Osteocyte (in vitro differentiated cells): ENCODE results near the gene RAD51B. TPM values are rescaled to one million over a fixed set of nuclear protein-coding genes. Genes with fewer than 3 reads are reported as not detected.

ENCODE experiments used
- DNase-seq: peaks from one replicate; pipeline ENCODE4 v3.0.0; 2021; ENCODE audit warnings: mixed read lengths; ENCODE audit not compliant: unreplicated experiment; ENCODE audit errors: extremely low spot score
- H3K27ac Mint-ChIP-seq: one replicate; pipeline ENCODE4 v1.8.0; 2021; ENCODE audit warnings: mild to moderate bottlenecking, mixed read lengths; ENCODE audit not compliant: unreplicated experiment
- H3K27me3 Mint-ChIP-seq: one replicate; pipeline ENCODE4 v1.8.0; 2021; ENCODE audit warnings: mixed read lengths; ENCODE audit not compliant: unreplicated experiment
- H3K36me3 Mint-ChIP-seq: one replicate; pipeline ENCODE4 v1.8.0; 2021; ENCODE audit warnings: mixed read lengths; ENCODE audit not compliant: unreplicated experiment
- H3K4me1 Mint-ChIP-seq: one replicate; pipeline ENCODE4 v1.8.0; 2021; ENCODE audit warnings: mixed read lengths; ENCODE audit not compliant: unreplicated experiment
- H3K4me3 Mint-ChIP-seq: one replicate; pipeline ENCODE4 v1.8.0; 2021; ENCODE audit warnings: mild to moderate bottlenecking, moderate library complexity, mixed read lengths; ENCODE audit not compliant: unreplicated experiment
- H3K9me3 Mint-ChIP-seq: one replicate; pipeline ENCODE4 v1.8.0; 2021; ENCODE audit warnings: mixed read lengths; ENCODE audit not compliant: unreplicated experiment
- total RNA-seq: library from RNA; stranded (reverse); gene quantifications from 2 replicates; pipeline ENCODE4 v1.2.1, GENCODE V29; 2021
- TF ChIP-seq, protein P1 (sequence below): fragments of 200-600 bp; sonication (generic); IDR thresholded peaks from 2 replicates; pipeline ENCODE4 v1.5.0; 2021; ENCODE audit warnings: antibody characterized with exemption, mild to moderate bottlenecking, moderate library complexity

RAD51B gene
- total RNA-seq, 1 donor from 2014 or later = 12.7 TPM

DNA sequence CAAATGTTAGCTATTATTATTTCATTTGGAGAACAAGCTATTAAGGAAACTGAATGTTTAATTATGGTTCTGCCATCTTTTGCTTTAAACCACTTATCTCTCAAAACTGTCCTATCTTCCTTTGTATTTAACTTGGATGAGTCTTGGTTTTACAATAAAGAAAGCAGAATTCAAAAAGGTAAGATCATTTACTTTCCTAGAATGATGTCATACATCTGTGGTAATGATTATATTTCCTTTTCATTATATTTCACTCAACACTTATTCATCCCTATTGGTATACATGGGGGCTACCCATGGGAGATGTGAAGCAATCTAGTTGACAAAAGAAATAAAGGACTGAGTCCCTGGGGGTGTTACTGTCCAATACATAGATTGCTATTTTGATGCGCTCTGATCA lies 516.6 kb downstream of the RAD51B start:
- Mint-ChIP-seq H3K36me3 (no peaks in the 10 kb centered on the region), H3K27ac (no peak overlapping the region), H3K9me3 (no peaks in the 10 kb centered on the region), H3K4me1 (peaks cover 5% of the 10 kb centered on the region), H3K4me3 (no peak overlapping the region), H3K27me3 (no peaks in the 10 kb centered on the region)
- TF ChIP-seq, protein P1, sequence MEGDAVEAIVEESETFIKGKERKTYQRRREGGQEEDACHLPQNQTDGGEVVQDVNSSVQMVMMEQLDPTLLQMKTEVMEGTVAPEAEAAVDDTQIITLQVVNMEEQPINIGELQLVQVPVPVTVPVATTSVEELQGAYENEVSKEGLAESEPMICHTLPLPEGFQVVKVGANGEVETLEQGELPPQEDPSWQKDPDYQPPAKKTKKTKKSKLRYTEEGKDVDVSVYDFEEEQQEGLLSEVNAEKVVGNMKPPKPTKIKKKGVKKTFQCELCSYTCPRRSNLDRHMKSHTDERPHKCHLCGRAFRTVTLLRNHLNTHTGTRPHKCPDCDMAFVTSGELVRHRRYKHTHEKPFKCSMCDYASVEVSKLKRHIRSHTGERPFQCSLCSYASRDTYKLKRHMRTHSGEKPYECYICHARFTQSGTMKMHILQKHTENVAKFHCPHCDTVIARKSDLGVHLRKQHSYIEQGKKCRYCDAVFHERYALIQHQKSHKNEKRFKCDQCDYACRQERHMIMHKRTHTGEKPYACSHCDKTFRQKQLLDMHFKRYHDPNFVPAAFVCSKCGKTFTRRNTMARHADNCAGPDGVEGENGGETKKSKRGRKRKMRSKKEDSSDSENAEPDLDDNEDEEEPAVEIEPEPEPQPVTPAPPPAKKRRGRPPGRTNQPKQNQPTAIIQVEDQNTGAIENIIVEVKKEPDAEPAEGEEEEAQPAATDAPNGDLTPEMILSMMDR = no peak
- DNase-seq = no peak

DNA sequence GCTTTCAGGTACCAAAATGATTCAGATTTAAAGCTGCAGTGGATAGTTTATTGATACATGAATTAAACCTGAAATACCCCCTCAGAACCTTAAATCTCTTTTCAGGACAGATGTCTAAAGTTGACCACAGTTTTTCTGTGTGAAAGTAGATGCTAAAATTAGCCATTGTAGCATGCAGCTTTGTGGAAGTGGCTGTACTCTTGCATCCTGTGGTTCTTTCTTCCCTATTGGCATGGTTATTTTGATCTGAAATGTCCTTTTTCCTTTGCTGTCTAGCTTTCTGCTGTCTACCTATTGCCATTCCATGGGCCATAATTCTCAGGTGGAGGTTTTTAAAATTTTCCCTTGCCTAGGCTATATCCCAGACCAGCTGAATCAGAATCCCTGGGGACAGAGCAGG lies 517.7 kb downstream of the RAD51B start:
- Mint-ChIP-seq H3K27me3 (no peaks in the 10 kb centered on the region), H3K9me3 (no peaks in the 10 kb centered on the region), H3K27ac (no peak overlapping the region)

DNA sequence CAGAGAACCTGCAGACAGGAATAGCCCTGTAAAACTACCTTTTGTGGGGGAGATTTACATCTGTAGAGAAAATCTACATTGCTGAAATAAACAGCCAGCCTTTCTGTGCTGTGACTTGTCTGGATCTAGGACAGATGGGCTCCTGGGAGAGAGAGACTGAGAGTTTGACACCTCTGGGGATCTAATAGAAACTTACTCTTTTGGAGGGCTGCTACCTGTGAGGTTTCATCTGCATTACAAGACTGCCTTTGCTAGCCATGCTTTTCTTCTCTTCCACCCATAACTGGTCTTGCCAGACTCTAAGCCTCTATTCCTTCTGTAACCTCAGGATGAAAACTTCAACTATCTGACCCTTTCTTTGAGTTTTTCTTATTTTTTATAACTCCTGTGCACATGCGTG lies 520.7 kb downstream of the RAD51B start:
- H3K4me3 Mint-ChIP-seq = no peak overlapping the region
- H3K27ac Mint-ChIP-seq = no peak overlapping the region
- H3K36me3 Mint-ChIP-seq = peaks cover 4% of the 10 kb centered on the region
- peaks cover 4% of the 10 kb centered on the region for H3K9me3 Mint-ChIP-seq
- no peak for DNase-seq
- no peaks in the 10 kb centered on the region for H3K4me1 Mint-ChIP-seq
- TF ChIP-seq, protein P1 = no peak
- no peaks in the 10 kb centered on the region for H3K27me3 Mint-ChIP-seq

More for the DNA sequence above, 517.7 kb downstream of the RAD51B start:
- DNase-seq = no peak
- Mint-ChIP-seq H3K4me1 (no peaks in the 10 kb centered on the region), H3K36me3 (no peaks in the 10 kb centered on the region), H3K4me3 (no peak overlapping the region)
- TF ChIP-seq, protein P1 = no peak

DNA sequence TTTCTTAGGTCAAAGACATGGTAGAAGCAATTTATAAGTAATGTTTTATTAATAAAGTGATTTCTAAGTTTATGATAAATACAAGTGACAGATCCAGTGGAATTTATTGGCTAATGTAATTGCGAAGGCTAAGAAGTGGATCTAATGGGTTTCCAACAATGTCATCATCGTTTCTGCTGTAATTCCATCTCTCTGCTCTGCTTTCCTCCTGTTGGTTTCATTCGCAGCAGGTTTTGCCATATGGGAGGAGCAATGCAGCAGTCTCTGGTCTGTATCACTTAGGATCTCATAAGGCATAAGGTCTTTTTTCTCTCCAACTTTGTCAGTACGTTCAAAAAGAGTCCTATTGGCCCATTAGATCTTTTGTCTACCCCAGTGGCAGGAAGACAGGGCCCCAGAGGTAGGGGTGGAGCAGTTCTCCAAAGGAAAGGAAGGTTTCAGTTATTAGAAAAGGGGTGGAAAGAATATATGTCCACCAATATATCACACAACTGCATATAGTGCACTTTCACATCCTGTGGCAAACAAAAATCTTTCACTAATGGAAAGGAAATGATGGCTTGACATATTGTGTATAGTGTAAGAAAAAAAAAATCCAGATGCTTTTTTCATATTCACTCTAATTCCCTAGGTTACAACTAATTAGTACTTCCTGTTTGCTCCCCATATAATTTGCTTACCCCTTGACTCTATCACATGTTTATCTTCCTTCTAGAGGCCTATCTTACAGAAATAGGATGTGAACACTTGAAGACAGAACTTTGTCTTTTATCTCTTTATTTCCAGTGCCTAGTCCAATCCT lies 522.0 kb downstream of the RAD51B start:
- Mint-ChIP-seq H3K4me1 (no peaks in the 10 kb centered on the region), H3K9me3 (peaks cover 4% of the 10 kb centered on the region), H3K27me3 (no peaks in the 10 kb centered on the region), H3K27ac (no peak overlapping the region), H3K36me3 (peaks cover 4% of the 10 kb centered on the region), H3K4me3 (no peak overlapping the region)
- TF ChIP-seq, protein P1 = no peak
- no peak for DNase-seq

DNA sequence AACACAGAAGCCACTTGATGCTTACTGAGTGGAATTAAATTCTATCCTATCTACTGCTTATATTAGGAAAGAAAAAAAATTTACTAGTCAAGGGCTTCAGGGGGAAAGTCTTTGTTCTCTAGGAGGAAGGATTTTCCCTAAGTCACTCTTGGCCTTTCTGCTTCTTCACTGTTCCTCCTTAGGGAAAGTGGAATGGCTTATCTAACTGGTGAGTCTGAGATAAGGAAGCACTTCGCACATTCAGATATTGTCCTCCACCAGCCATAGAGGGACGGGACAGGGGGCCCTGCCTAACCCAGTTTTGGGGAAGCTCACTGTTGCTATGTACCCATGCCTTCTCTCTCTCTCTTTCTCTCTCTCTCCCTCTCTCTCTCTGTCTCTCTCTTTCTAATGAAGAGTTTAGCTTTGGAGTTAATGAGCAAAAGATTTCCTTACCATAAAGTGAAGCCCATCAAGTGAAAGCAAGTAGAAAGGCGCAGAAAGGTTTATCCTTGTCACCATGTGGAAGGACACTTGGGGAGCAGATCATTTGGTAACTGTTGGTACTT lies 522.7 kb downstream of the RAD51B start:
- Mint-ChIP-seq H3K27me3 (no peaks in the 10 kb centered on the region), H3K36me3 (peaks cover 4% of the 10 kb centered on the region), H3K4me1 (no peaks in the 10 kb centered on the region), H3K27ac (no peak overlapping the region), H3K4me3 (no peak overlapping the region), H3K9me3 (peaks cover 8% of the 10 kb centered on the region)
- no peak for DNase-seq
- TF ChIP-seq, protein P1 = no peak
